NT2/D1 (cell line): ENCODE results near the gene CDH4.

ENCODE experiments used
- YY1 ChIP-seq: IDR thresholded peaks from 2 replicates; pipeline ENCODE4 v1.6.1; 2011; ENCODE audit not compliant: insufficient read length, insufficient read depth
- ZNF274 ChIP-seq: IDR thresholded peaks from 2 replicates; pipeline ENCODE4 v1.6.1; 2011; ENCODE audit warnings: mild to moderate bottlenecking, low read depth, low read length

DNA sequence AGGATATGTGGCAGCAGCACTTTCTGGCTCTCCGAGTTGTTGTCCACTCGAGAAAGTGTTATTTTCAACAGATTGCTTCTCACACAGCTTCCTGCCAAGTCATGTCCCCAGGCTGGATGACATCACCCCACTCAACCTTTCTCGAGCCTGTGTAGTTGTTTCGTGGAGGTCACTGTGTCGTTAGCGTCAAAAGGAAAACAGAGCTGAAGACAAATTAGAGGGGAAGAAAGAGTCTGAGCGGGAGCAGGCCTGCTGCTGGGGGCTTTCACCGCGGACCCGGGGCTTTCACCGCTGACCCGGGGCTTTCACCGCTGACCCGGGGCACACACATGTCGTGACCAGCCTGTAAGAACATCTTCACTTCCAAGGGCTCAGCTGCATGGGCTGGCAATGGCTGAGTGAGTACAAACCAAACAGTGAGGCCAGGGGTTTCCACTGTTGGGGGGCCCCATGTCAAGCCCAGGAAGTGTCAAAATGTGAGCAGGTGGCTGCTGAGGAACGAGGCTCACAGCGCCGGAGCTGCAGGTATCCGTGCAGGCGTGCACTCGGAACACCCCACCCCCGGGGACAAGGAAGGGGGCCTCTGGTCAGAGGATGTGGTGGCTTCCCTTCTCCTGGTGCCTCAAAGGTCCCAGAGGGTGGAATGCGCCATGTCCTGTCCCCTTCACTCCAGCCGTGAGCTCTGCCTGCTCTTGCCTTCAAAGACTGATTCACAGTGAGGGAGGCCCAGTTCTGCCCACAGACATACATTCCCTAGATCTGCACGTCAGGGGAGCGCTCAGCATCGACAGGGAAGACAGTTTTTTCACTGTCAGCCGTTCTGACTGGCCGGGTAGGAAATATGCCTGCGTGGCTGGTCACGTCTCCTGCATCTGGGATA, 447.7 kb downstream of the CDH4 start:
- no peak for TF ChIP-seq ZNF274
- no peak for TF ChIP-seq YY1
